Measurements from ENCODE around the gene LAMC3. TPM values are rescaled to one million over a fixed set of nuclear protein-coding genes. Genes with fewer than 3 reads are reported as not detected.
A peak's percentile ranks its signal among the peaks of the same experiment; 100 is the strongest.
"Not testable (repeated sequence)": the region's sequence is repeated elsewhere in the genome, so short reads cannot be mapped to it uniquely, and the experiment has no call there.

The LAMC3 gene
- total and polyA plus RNA-seq, 9 of the 15 experiments (the other 6 are each of a cell fraction or from before 2014, with no cell fraction given), result 0.10 TPM; not detected in 8

- no peak for TF ChIP-seq ARID4B (CRISPR knock-in tag; IDR thresholded peaks at IDR 0.05)
- no peak for TF ChIP-seq TBP (optimal IDR thresholded peaks at IDR 0.05; ENCODE audit: low read depth, low read length)
Measured at GRCh38 chr9:130999245-130999623, 9.7 kb upstream of the LAMC3 start (continued).

- H3K27me3 ChIP-seq (ENCODE audit: control insufficient read depth in 2 of 2, insufficient read depth in 2 of 2, low read length in 2 of 2), result peaks cover 77 to 88% of the 10 kb centered on the region in 2 experiments
- H3K36me3 ChIP-seq (ENCODE audit: control insufficient read depth, insufficient read depth, low read length); H3K4me3 ChIP-seq; H3K4me2 ChIP-seq (ENCODE audit: insufficient read depth, low read length); H2AFZ ChIP-seq (ENCODE audit: low read depth, low read length); BruUV-seq (replicated peaks); DNase-seq (ENCODE audit: extremely low read depth in 1 of 4, low spot score in 3 of 4); FAIRE-seq; H3K9me1 ChIP-seq (ENCODE audit: control insufficient read depth, insufficient read depth, low read length); H3K9ac ChIP-seq (ENCODE audit: insufficient read depth in 1 of 2, low read depth in 2 of 2, low read length in 2 of 2); intact Hi-C loops (cut with micrococcal nuclease); ATAC-seq; H3K9me3 ChIP-seq (replicated peaks; ENCODE audit: control insufficient read depth, insufficient read depth, low read depth, low read length); H3K79me2 ChIP-seq (ENCODE audit: control insufficient read depth, insufficient read depth, low read length); H3K27ac ChIP-seq (ENCODE audit: extremely low read depth, low read depth, low read length); in situ Hi-C loops (cut with MboI): not testable (repeated sequence)
- peaks cover 56% of the 10 kb centered on the region for H4K20me1 ChIP-seq (replicated peaks; ENCODE audit: control insufficient read depth, insufficient read depth, low read length)
- POLR2A ChIA-PET, result interaction anchor here (0.7 to 13.1 kb wide), 10 partner anchors 5 to 299 kb away, joined by 3 to 131 read pairs (median 8); no protein-coding TSS in a partner anchor
- peaks cover 0 to 14% of the 10 kb centered on the region in 2 experiments; a peak in 3 of 5 replicates for H3K4me1 ChIP-seq (replicated peaks in 1 of 2; ENCODE audit: control insufficient read depth in 2 of 2, insufficient read depth in 2 of 2, low read length in 2 of 2)
- CTCF ChIA-PET (ENCODE audit: low intra/inter-chr PET ratio), result interaction anchor here (0.7 to 1.0 kb wide), 2 partner anchors 131 to 230 kb away, joined by 3 read pairs; no protein-coding TSS in a partner anchor
- 1% methylated on average over 9 of the region's 9 CpGs for WGBS (ENCODE audit: insufficient coverage, low coverage, missing lambda C conversion rate)
- peak in 1 of 2 experiments; percentile 91; a peak in 1 of 4 replicates for TF ChIP-seq MLX (CRISPR knock-in tag; conservative IDR thresholded peaks at IDR 0.05)
Measured at GRCh38 chr9:131000526-131000925, 8.4 kb upstream of the LAMC3 start.

Measured in K562 (cell line).